ENCODE measurements around the gene HCRTR1. TPM values are rescaled to one million over a fixed set of nuclear protein-coding genes. Genes with fewer than 3 reads are reported as not detected.
A peak's percentile ranks its signal among the peaks of the same experiment; 100 is the strongest.

HCRTR1 gene
- total and polyA plus RNA-seq, 7 donors: 0.03 TPM; not detected in 6

DNA sequence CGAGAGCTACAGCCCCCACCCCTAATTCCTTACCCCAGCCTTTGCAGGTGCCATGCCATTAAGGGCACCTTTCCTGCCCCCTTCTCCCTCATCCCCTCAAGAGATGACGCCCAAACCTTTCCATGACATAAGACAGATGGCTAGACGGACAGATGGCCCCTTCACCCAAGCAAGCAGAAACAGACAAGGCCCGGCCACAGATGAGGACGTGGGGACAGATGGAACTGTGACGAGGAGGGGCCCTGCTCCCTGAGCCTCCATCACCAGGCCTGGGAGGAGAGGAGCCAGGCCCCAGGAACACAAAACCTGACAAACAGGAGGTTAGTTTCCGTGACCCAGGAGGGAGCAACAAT, 51.9 kb downstream of the HCRTR1 start:
- intact Hi-C loops (cut with DNase I): loop anchor here (2.0 to 10.0 kb wide), 2 partner anchors 45 to 295 kb away; no protein-coding TSS in a partner anchor
- Histone ChIP-seq H3K9me3 (no peaks in the 10 kb centered on the region), H3K4me3 (peak overlapping the region in 3 of 4 donors; percentile 26 to 32 (median 28)), H3K36me3 (peaks cover 0 to 20% (median 3%) of the 10 kb centered on the region in 4 donors), H3K4me1 (peaks cover 0 to 90% (median 76%) of the 10 kb centered on the region in 4 donors), H3K27ac (peak overlapping the region; percentile 77 to 82 (median 80)), H3K27me3 (no peaks in the 10 kb centered on the region)
- no peak for TF ChIP-seq POLR2AphosphoS5 (IDR thresholded peaks at IDR 0.05)
- TF ChIP-seq POLR2A (IDR thresholded peaks at IDR 0.05): no peak
- no peak for DNase-seq
- 17 to 61% methylated on average over 7 of the region's 7 CpGs for WGBS, 2 donors

DNA sequence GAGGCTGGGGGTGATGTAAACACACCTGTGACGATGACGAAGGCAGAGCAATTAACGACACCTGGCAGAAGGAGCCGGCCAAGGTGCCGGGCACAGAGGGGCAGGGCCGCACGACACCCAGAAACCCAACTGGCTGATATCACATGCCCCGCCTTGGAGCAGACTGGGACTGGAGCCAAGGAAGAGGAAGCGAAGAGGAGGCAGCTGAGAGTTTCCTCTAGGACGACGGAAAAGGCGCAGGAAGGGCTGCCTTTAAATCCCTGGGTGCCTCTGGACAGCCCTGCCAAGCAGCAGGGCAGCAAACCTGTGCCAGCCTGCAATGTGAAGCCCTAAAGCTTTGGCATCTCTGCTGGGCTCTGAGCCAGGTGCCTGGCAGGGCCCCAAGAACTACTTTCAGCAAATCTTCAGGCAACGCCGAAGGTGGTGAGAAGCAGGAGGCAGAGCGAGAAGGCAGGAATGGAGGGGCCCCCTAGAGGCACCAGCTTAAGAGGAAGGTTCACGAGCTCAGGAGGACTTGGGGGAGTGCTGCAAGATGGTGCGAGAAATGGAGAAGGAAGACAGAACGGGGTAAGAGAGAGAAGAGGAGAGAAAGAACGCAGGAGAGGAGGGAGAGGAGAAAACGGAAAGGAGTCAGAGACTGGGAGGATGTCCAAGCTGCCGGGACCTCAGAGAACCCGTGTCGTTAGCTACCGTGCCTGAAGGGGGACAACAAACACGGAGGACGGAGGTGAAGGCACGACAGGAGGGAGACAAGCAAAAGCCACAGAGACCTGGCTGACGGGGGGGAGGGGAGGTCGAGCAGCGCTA, 52.5 kb downstream of the HCRTR1 start:
- peak; percentile 94 for DNase-seq
- peak overlapping the region in 3 of 4 donors; percentile 26 to 32 (median 28) for H3K4me3 ChIP-seq
- WGBS, 2 donors: 7 to 12% methylated on average over 30 of the region's 30 CpGs
- intact Hi-C loops (cut with DNase I): loop anchor here (2.0 to 10.0 kb wide), 2 partner anchors 45 to 295 kb away; no protein-coding TSS in a partner anchor
- no peaks in the 10 kb centered on the region for H3K27me3 ChIP-seq
- H3K27ac ChIP-seq: peak overlapping the region; percentile 77 to 82 (median 80)
- H3K9me3 ChIP-seq: no peaks in the 10 kb centered on the region
- TF ChIP-seq POLR2A (IDR thresholded peaks at IDR 0.05) (peak in 1 of 2 donors; percentile 11), EP300 (IDR thresholded peaks at IDR 0.05) (no peak), POLR2AphosphoS5 (IDR thresholded peaks at IDR 0.05) (peak; percentile 5 to 57 (median 38))
- TF ChIP-seq, protein P1, sequence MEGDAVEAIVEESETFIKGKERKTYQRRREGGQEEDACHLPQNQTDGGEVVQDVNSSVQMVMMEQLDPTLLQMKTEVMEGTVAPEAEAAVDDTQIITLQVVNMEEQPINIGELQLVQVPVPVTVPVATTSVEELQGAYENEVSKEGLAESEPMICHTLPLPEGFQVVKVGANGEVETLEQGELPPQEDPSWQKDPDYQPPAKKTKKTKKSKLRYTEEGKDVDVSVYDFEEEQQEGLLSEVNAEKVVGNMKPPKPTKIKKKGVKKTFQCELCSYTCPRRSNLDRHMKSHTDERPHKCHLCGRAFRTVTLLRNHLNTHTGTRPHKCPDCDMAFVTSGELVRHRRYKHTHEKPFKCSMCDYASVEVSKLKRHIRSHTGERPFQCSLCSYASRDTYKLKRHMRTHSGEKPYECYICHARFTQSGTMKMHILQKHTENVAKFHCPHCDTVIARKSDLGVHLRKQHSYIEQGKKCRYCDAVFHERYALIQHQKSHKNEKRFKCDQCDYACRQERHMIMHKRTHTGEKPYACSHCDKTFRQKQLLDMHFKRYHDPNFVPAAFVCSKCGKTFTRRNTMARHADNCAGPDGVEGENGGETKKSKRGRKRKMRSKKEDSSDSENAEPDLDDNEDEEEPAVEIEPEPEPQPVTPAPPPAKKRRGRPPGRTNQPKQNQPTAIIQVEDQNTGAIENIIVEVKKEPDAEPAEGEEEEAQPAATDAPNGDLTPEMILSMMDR (IDR thresholded peaks at IDR 0.05): peak in 1 of 4 experiments; percentile 26
- H3K4me1 ChIP-seq: peaks cover 0 to 95% (median 82%) of the 10 kb centered on the region in 4 donors
- peaks cover 0 to 18% (median 3%) of the 10 kb centered on the region in 4 donors for H3K36me3 ChIP-seq

DNA sequence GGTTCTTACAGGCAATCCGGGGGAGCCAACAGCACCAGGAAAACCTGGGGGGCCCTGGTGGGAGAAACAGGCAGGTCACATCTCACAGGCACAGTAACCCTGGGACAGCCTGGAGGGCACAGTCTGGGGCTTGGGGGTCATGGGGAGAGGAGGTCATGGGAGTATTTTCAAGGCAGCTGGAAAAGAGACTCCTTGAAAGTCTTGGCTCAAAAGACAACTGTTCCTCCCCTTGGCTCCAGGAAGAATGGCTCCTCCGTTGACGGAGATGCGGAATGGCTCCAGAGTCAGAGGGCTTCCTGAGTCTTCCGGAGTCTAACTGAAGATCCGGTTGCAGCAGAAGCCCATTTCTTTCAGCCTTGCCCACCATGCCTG, 53.1 kb downstream of the HCRTR1 start:
- peak overlapping the region; percentile 77 to 82 (median 80) for H3K27ac ChIP-seq
- peak overlapping the region in 3 of 4 donors; percentile 26 to 32 (median 28) for H3K4me3 ChIP-seq
- no peaks in the 10 kb centered on the region for H3K27me3 ChIP-seq
- 67 to 73% methylated on average over 6 of the region's 6 CpGs for WGBS, 2 donors
- intact Hi-C loops (cut with DNase I): no loop called here
- TF ChIP-seq, protein P1 (IDR thresholded peaks at IDR 0.05): peak in 1 of 4 experiments; percentile 18
- TF ChIP-seq EP300 (IDR thresholded peaks at IDR 0.05) (no peak), POLR2A (IDR thresholded peaks at IDR 0.05) (no peak), POLR2AphosphoS5 (IDR thresholded peaks at IDR 0.05) (no peak)
- H3K36me3 ChIP-seq: peaks cover 0 to 12% (median 3%) of the 10 kb centered on the region in 4 donors
- peaks cover 0 to 100% (median 88%) of the 10 kb centered on the region in 4 donors for H3K4me1 ChIP-seq
- no peak for DNase-seq
- H3K9me3 ChIP-seq: no peaks in the 10 kb centered on the region

DNA sequence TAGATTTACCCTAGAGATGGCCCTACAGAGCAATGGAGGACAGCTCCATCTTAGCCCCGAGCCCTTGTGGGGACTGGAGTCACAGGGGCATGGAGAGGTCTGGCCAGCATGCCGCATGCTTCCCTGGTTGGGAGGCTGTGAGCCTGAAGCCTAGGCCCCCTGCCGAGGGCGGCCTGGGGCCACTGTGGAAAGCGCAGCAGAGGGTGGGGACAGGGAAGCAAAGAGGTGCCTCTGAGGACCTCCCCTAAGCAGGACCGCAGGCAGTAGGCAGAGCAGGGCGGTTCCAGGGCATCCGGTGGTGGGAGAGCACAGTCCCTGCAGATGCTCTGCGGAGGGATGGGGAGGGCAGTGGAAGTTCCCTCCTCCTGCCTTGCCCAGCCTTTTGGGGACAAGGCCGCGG, 53.7 kb downstream of the HCRTR1 start:
- peak overlapping the region; percentile 77 to 82 (median 80) for H3K27ac ChIP-seq
- peaks cover 0 to 12% (median 3%) of the 10 kb centered on the region in 4 donors for H3K36me3 ChIP-seq
- 89 to 94% methylated on average over 11 of the region's 11 CpGs for WGBS, 2 donors
- H3K4me3 ChIP-seq: peak overlapping the region in 1 of 4 donors; percentile 32
- H3K27me3 ChIP-seq: no peaks in the 10 kb centered on the region
- TF ChIP-seq, protein P1 (IDR thresholded peaks at IDR 0.05): no peak
- no peak for TF ChIP-seq POLR2A (IDR thresholded peaks at IDR 0.05)
- H3K4me1 ChIP-seq: peaks cover 0 to 99% (median 89%) of the 10 kb centered on the region in 4 donors
- intact Hi-C loops (cut with DNase I): no loop called here
- DNase-seq: no peak
- no peaks in the 10 kb centered on the region for H3K9me3 ChIP-seq

DNA sequence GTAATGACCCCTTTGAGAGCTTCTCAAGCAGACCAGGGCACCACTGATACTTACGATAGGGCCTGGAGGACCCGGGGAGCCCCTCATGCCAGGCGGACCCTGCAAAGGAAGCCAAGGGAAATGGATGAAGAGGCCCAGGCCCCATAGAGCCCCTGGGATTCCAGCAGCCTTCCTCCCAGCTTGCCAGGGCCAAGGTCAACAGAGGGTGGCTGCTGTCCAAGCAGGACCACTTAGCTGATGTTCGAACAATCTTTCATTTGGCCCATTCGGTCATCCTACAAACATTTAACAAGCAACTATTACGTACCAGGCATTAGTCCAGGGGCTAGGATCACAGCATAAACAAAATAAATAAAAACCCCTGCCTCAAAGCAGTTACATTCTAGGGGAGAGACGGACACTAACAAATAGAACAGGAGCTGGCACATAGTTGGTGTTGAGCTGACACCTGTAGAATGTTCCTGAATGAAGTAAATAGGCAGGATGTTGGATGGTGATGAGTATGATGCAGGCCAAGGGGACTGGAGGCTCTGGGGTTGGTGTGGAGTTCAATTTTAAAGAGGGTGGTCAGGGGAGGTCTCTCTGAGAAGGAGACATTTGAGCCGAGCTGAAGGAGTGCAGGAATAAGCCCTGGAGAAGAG, 54.2 kb downstream of the HCRTR1 start:
- no peak for DNase-seq
- intact Hi-C loops (cut with DNase I): no loop called here
- WGBS, 2 donors: 79 to 86% methylated on average over 8 of the region's 8 CpGs

More for the DNA sequence above, 54.2 kb downstream of the HCRTR1 start:
- H3K36me3 ChIP-seq: peaks cover 0 to 12% (median 3%) of the 10 kb centered on the region in 4 donors
- peak overlapping the region in 3 of 4 donors; percentile 77 to 82 (median 81) for H3K27ac ChIP-seq
- H3K9me3 ChIP-seq: no peaks in the 10 kb centered on the region
- H3K4me3 ChIP-seq: no peak overlapping the region
- H3K27me3 ChIP-seq: no peaks in the 10 kb centered on the region
- no peak for TF ChIP-seq POLR2AphosphoS5 (IDR thresholded peaks at IDR 0.05)
- no peak for TF ChIP-seq EP300 (IDR thresholded peaks at IDR 0.05)
- TF ChIP-seq, protein P1 (IDR thresholded peaks at IDR 0.05): no peak
- TF ChIP-seq POLR2A (IDR thresholded peaks at IDR 0.05): no peak
- peaks cover 0 to 99% (median 86%) of the 10 kb centered on the region in 4 donors for H3K4me1 ChIP-seq

Measured in sigmoid colon (tissue), 7 donors.